ENCODE measurements around the gene PPP1R12B. TPM values are rescaled to one million over a fixed set of nuclear protein-coding genes. Genes with fewer than 3 reads are reported as not detected.
A peak's percentile ranks its signal among the peaks of the same experiment; 100 is the strongest.
"Not testable (repeated sequence)": the region's sequence is repeated elsewhere in the genome, so short reads cannot be mapped to it uniquely, and the experiment has no call there.

The PPP1R12B gene
- total RNA-seq, 1 experiment from 2014 or later: 17.0 TPM

DNA sequence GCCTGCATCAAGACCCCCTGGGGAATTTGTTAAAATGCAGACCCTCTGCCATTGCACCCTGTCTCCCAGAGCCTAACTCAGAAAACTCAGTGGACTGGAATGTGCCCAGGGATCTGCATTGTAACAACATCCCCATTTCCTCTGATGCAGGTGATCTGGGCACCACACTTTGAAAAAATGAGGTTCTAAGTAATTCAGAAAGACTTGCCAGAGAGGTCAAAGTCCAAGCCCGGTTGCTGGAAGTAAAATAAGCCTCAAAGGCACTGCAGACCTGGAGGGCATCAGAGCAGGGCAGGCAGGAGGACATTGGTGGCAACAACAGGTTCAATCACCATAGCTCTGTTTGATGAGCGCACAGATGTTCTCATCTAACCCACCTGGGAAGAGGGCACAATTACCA is 271.0 kb downstream of the PPP1R12B start:
- H3K27ac ChIP-seq (ENCODE audit: low read depth, low read length, poor library complexity, severe bottlenecking): no peak overlapping the region
- no peak overlapping the region for H3K4me3 ChIP-seq (ENCODE audit: low read depth, low read length, poor library complexity, severe bottlenecking)
- intact Hi-C loops (cut with micrococcal nuclease; ENCODE audit: unreplicated experiment): loop anchor here (5.0 kb wide), 1 partner anchor 277 kb away; the partner anchor contains the start of gene UBE2T
- no peak for DNase-seq (ENCODE audit: low spot score)
- H3K27me3 ChIP-seq (replicated peaks; ENCODE audit: insufficient read depth, low read depth, low read length, poor library complexity): no peaks in the 10 kb centered on the region
- ChIA-PET POLR2A (ENCODE audit: low non-redundant PET) (no interaction called here), CTCF (no interaction called here)
- H3K9me3 ChIP-seq (ENCODE audit: low read depth, low read length, poor library complexity, severe bottlenecking): no peaks in the 10 kb centered on the region
- H3K36me3 ChIP-seq (ENCODE audit: insufficient read depth, low read length, poor library complexity, severe bottlenecking): no peaks in the 10 kb centered on the region
- BruUV-seq (replicated peaks): no TSS peak
- TF ChIP-seq, protein P1, sequence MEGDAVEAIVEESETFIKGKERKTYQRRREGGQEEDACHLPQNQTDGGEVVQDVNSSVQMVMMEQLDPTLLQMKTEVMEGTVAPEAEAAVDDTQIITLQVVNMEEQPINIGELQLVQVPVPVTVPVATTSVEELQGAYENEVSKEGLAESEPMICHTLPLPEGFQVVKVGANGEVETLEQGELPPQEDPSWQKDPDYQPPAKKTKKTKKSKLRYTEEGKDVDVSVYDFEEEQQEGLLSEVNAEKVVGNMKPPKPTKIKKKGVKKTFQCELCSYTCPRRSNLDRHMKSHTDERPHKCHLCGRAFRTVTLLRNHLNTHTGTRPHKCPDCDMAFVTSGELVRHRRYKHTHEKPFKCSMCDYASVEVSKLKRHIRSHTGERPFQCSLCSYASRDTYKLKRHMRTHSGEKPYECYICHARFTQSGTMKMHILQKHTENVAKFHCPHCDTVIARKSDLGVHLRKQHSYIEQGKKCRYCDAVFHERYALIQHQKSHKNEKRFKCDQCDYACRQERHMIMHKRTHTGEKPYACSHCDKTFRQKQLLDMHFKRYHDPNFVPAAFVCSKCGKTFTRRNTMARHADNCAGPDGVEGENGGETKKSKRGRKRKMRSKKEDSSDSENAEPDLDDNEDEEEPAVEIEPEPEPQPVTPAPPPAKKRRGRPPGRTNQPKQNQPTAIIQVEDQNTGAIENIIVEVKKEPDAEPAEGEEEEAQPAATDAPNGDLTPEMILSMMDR (conservative IDR thresholded peaks at IDR 0.05; ENCODE audit: low read depth, low read length): no peak
- no peak for TF ChIP-seq EZH2 (IDR thresholded peaks at IDR 0.05; ENCODE audit: borderline replicate concordance, low read depth, low read length, poor library complexity, severe bottlenecking)
- peaks cover 47% of the 10 kb centered on the region for H3K4me1 ChIP-seq (ENCODE audit: insufficient read depth, low read length, poor library complexity, severe bottlenecking)

DNA sequence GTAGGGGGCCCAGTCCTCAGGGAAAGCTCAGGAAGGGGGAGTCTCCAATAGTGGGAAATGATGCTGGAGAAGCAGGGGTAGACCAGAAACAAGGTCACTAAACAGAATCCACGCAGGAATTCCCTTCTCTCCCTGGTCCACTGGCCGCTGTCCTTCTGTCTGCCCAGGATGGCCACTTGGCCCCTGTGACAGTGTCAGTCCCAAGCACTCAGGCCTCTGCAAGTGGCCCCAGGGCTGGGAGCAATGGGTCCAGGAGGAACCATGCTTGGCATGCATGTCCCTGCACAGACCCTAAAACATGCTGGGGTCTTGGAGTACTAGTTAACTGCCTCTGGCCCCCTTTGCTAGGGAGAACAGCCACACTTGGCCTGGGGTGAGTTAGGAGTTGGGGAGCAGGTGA is 271.5 kb downstream of the PPP1R12B start:
- CTCF ChIA-PET; POLR2A ChIA-PET (ENCODE audit: low non-redundant PET); H3K4me3 ChIP-seq (ENCODE audit: low read depth, low read length, poor library complexity, severe bottlenecking); H3K36me3 ChIP-seq (ENCODE audit: insufficient read depth, low read length, poor library complexity, severe bottlenecking); H3K27ac ChIP-seq (ENCODE audit: low read depth, low read length, poor library complexity, severe bottlenecking); intact Hi-C loops (cut with micrococcal nuclease; ENCODE audit: unreplicated experiment); DNase-seq (ENCODE audit: low spot score); BruUV-seq (replicated peaks); H3K27me3 ChIP-seq (replicated peaks; ENCODE audit: insufficient read depth, low read depth, low read length, poor library complexity); H3K9me3 ChIP-seq (ENCODE audit: low read depth, low read length, poor library complexity, severe bottlenecking): not testable (repeated sequence)
- H3K4me1 ChIP-seq (ENCODE audit: insufficient read depth, low read length, poor library complexity, severe bottlenecking): peaks cover 42% of the 10 kb centered on the region

DNA sequence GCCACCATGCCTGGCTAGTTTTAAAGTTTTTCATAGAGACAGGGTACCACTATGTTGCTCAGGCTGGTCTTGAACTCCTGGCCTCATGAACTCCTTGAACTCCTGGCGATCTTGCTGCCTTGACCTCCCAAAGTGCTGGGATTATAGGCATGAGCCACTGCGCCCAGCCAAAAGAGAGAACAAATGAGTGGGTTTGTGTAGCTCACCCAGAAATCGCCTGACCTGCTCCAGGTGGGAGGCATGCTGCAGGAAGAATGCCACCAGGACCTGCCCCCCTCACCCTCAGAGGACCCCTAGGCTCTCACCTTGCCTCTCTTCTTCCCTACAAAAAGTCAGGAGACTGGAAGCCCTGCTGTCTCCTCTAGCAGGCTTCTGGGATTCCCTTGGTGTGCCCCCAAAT is 272.9 kb downstream of the PPP1R12B start:
- no TSS peak for BruUV-seq (replicated peaks)
- CTCF ChIA-PET: no interaction called here
- intact Hi-C loops (cut with micrococcal nuclease; ENCODE audit: unreplicated experiment): no loop called here
- Histone ChIP-seq H3K4me1 (ENCODE audit: insufficient read depth, low read length, poor library complexity, severe bottlenecking) (peaks cover 39% of the 10 kb centered on the region), H3K27me3 (replicated peaks; ENCODE audit: insufficient read depth, low read depth, low read length, poor library complexity) (no peaks in the 10 kb centered on the region), H3K36me3 (ENCODE audit: insufficient read depth, low read length, poor library complexity, severe bottlenecking) (no peaks in the 10 kb centered on the region), H3K4me3 (ENCODE audit: low read depth, low read length, poor library complexity, severe bottlenecking) (no peak overlapping the region), H3K27ac (ENCODE audit: low read depth, low read length, poor library complexity, severe bottlenecking) (no peak overlapping the region), H3K9me3 (ENCODE audit: low read depth, low read length, poor library complexity, severe bottlenecking) (no peaks in the 10 kb centered on the region)
- POLR2A ChIA-PET (ENCODE audit: low non-redundant PET): no interaction called here
- DNase-seq (ENCODE audit: low spot score): no peak
- TF ChIP-seq, protein P1 (conservative IDR thresholded peaks at IDR 0.05; ENCODE audit: low read depth, low read length): no peak
- no peak for TF ChIP-seq EZH2 (IDR thresholded peaks at IDR 0.05; ENCODE audit: borderline replicate concordance, low read depth, low read length, poor library complexity, severe bottlenecking)

DNA sequence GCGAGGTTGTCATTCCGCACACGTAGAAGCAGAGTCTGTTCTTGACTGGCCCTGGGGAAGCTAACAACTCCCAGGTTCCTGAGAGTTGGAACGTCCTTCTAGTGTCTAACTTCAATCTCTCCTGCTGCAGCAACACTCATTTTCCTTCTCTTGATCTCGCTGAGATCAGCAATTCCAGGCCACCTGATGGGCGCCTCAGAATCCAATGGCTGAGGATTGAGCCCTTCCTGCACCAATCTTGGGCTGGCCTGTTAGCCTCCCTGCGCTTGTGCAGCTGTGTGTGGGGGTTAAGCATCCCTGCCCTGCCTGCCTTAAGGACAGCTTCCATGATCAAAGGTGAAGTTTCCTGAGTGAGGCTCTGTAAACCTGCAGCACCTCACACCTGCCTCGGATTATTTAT is 273.9 kb downstream of the PPP1R12B start:
- H3K27me3 ChIP-seq (replicated peaks; ENCODE audit: insufficient read depth, low read depth, low read length, poor library complexity): no peaks in the 10 kb centered on the region
- H3K9me3 ChIP-seq (ENCODE audit: low read depth, low read length, poor library complexity, severe bottlenecking): no peaks in the 10 kb centered on the region
- CTCF ChIA-PET: no interaction called here
- DNase-seq (ENCODE audit: low spot score): no peak
- intact Hi-C loops (cut with micrococcal nuclease; ENCODE audit: unreplicated experiment): no loop called here
- POLR2A ChIA-PET (ENCODE audit: low non-redundant PET): no interaction called here
- H3K4me1 ChIP-seq (ENCODE audit: insufficient read depth, low read length, poor library complexity, severe bottlenecking): peaks cover 47% of the 10 kb centered on the region
- H3K36me3 ChIP-seq (ENCODE audit: insufficient read depth, low read length, poor library complexity, severe bottlenecking): no peaks in the 10 kb centered on the region
- H3K27ac ChIP-seq (ENCODE audit: low read depth, low read length, poor library complexity, severe bottlenecking): peak overlapping the region; percentile 60
- no TSS peak for BruUV-seq (replicated peaks)
- H3K4me3 ChIP-seq (ENCODE audit: low read depth, low read length, poor library complexity, severe bottlenecking): no peak overlapping the region
- TF ChIP-seq EZH2 (IDR thresholded peaks at IDR 0.05; ENCODE audit: borderline replicate concordance, low read depth, low read length, poor library complexity, severe bottlenecking): no peak
- TF ChIP-seq, protein P1 (conservative IDR thresholded peaks at IDR 0.05; ENCODE audit: low read depth, low read length): no peak

Measured in A673 (cell line).